Peyer's patch (tissue), 4 donors: ENCODE data around the gene ATP10A.

ENCODE experiments used
- POLR2A ChIP-seq, 2 donors: fragments of 450-650 bp; IDR thresholded peaks; one replicate each; pipeline ENCODE4 v1.5.1; 2017; ENCODE audit warnings: antibody characterized with exemption in 2 of 2, mild to moderate bottlenecking in 2 of 2, moderate library complexity in 2 of 2
- TF ChIP-seq, protein P1 (sequence below), 6 experiments: fragments of 450-650 bp in 4 of 6; fragments of 200-600 bp in 2 of 6; sonication (generic) in 1 of 6; IDR thresholded peaks; one replicate each; pipeline ENCODE4 v1.5.1; 2017 to 2019; ENCODE audit warnings: antibody characterized with exemption in 6 of 6, mild to moderate bottlenecking in 3 of 6, moderate library complexity in 1 of 6

DNA sequence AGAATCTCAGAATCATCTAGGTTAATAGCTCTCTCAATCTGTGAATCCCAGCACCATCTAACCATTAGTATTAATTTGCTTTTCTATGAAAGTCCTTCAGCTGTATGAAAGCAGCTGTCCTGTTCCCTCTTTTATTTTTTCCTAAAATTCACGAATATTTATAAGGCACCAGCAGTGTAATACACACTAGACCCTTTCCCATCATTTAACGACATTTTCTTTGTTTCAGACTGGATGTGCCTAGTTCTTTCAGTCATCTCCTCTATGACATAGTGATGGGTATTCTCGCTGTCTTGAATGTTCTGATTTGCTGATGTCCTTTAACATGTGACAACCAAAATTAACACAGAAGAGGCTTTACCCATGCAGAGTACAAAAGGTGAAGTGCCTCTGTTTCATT, 48.9 kb upstream of the ATP10A start:
- TF ChIP-seq POLR2A (IDR thresholded peaks at IDR 0.05) = no peak
- TF ChIP-seq, protein P1, sequence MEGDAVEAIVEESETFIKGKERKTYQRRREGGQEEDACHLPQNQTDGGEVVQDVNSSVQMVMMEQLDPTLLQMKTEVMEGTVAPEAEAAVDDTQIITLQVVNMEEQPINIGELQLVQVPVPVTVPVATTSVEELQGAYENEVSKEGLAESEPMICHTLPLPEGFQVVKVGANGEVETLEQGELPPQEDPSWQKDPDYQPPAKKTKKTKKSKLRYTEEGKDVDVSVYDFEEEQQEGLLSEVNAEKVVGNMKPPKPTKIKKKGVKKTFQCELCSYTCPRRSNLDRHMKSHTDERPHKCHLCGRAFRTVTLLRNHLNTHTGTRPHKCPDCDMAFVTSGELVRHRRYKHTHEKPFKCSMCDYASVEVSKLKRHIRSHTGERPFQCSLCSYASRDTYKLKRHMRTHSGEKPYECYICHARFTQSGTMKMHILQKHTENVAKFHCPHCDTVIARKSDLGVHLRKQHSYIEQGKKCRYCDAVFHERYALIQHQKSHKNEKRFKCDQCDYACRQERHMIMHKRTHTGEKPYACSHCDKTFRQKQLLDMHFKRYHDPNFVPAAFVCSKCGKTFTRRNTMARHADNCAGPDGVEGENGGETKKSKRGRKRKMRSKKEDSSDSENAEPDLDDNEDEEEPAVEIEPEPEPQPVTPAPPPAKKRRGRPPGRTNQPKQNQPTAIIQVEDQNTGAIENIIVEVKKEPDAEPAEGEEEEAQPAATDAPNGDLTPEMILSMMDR (IDR thresholded peaks at IDR 0.05) = no peak
